Vagina (tissue), 2 donors: ENCODE data around the gene PKN3.

ENCODE experiments used
- CTCF ChIP-seq, 3 experiments: fragments of 450-650 bp in 2 of 3; fragments of 200-600 bp in 1 of 3; sonication (generic) in 1 of 3; IDR thresholded peaks; one replicate each; pipeline ENCODE4 v1.5.1; 2017 to 2019; ENCODE audit warnings: antibody characterized with exemption in 3 of 3, mild to moderate bottlenecking in 2 of 3, moderate library complexity in 2 of 3
- POLR2A ChIP-seq, 2 donors: fragments of 450-650 bp; IDR thresholded peaks; one replicate each; pipeline ENCODE4 v1.6.1; 2017; ENCODE audit warnings: antibody characterized with exemption in 2 of 2, mild to moderate bottlenecking in 2 of 2, moderate library complexity in 2 of 2

GRCh38 chr9:128702949-128703615 is 779 bp downstream of the PKN3 start:
- TF ChIP-seq POLR2A (IDR thresholded peaks at IDR 0.05), result no peak
- TF ChIP-seq CTCF (IDR thresholded peaks at IDR 0.05), result no peak
